Spleen (tissue), 11 donors: ENCODE data around the gene STRADA. TPM values are rescaled to one million over a fixed set of nuclear protein-coding genes. Genes with fewer than 3 reads are reported as not detected.

Experiments used
- DNase-seq: peaks from one replicate; pipeline ENCODE4 v3.0.0-alpha.2; 2020
- H3K27ac ChIP-seq, 8 donors: fragments of 200-600 bp; sonication (generic) in 7 of 8; 1 replicate in 4 of 8; 2 replicates in 4 of 8; pipeline versions ENCODE4 v1.5.0 to v1.8.0; 2016 to 2021; ENCODE audit warnings: inconsistent platforms in 4 of 8, mild to moderate bottlenecking in 4 of 8, moderate library complexity in 1 of 8
- H3K27me3 ChIP-seq, 7 donors: fragments of 200-600 bp; sonication (generic) in 6 of 7; replicated peaks in 1 of 7; 1 replicate in 4 of 7; 2 replicates in 3 of 7; pipeline versions ENCODE4 v1.5.0 to v1.8.0; 2016 to 2021; ENCODE audit warnings: inconsistent platforms in 3 of 7, mild to moderate bottlenecking in 1 of 7
- H3K36me3 ChIP-seq, 6 donors: fragments of 200-600 bp; sonication (generic) in 5 of 6; 1 replicate in 4 of 6; 2 replicates in 2 of 6; pipeline versions ENCODE4 v1.5.0 to v1.8.0; 2016 to 2021; ENCODE audit warnings: inconsistent platforms in 2 of 6
- H3K4me1 ChIP-seq, 6 donors: fragments of 200-600 bp; sonication (generic) in 5 of 6; 1 replicate in 3 of 6; 2 replicates in 3 of 6; pipeline versions ENCODE4 v1.5.0 to v1.8.0; 2016 to 2021; ENCODE audit warnings: inconsistent platforms in 3 of 6
- H3K4me3 ChIP-seq, 8 donors: fragments of 200-600 bp; sonication (generic) in 7 of 8; 1 replicate in 4 of 8; 2 replicates in 4 of 8; pipeline versions ENCODE4 v1.5.0 to v1.8.0; 2016 to 2021; ENCODE audit warnings: inconsistent platforms in 4 of 8, mild to moderate bottlenecking in 4 of 8, moderate library complexity in 2 of 8
- H3K9me3 ChIP-seq, 8 donors: fragments of 200-600 bp; sonication (generic) in 7 of 8; 1 replicate in 4 of 8; 2 replicates in 4 of 8; pipeline versions ENCODE4 v1.5.0 to v1.8.0; 2016 to 2021; ENCODE audit warnings: inconsistent platforms in 4 of 8
- CTCF ChIP-seq, 11 experiments: fragments of 200-600 bp in 7 of 11; fragments of 450-650 bp in 4 of 11; sonication (generic) in 4 of 11; IDR thresholded peaks in 8 of 11; conservative IDR thresholded peaks in 3 of 11; 1 replicate in 7 of 11; 2 replicates in 4 of 11; pipeline versions ENCODE4 v1.4.0 to v1.8.0; 2016 to 2021; ENCODE audit warnings: antibody characterized with exemption in 11 of 11, inconsistent platforms in 4 of 11, mild to moderate bottlenecking in 1 of 11
- POLR2A ChIP-seq, 3 donors: fragments of 450-650 bp; IDR thresholded peaks; one replicate each; pipeline ENCODE4 v1.5.1; 2017; ENCODE audit warnings: antibody characterized with exemption in 3 of 3, mild to moderate bottlenecking in 1 of 3
- POLR2AphosphoS5 ChIP-seq, 3 donors: sonication (generic); formaldehyde crosslinking; IDR thresholded peaks; one replicate each; pipeline ENCODE4 v1.5.1; 2017; ENCODE audit warnings: antibody characterized with exemption in 3 of 3
- WGBS, 5 donors: extraction: QIAGEN DNeasy Blood & Tissue Kit in 3 of 5; methylation state at CpG; one replicate each; pipeline versions ENCODE4 v1.1.5 to v1.1.7; 2013 to 2018; 5-methylcytosine and 5-hydroxymethylcytosine counted together
- intact Hi-C: fragments of 100-400 bp; cut with DNase I; formaldehyde crosslinking; loops from one replicate; pipeline ENCODE4 v1.15.0; 2023; ENCODE audit warnings: low total_unique reads
- polyA plus RNA-seq, 3 donors: library from polyadenylated mRNA; stranded (reverse); fragments of 200-250 nt; gene quantifications; one replicate each; pipeline ENCODE4 v1.2.1, GENCODE V29; 2013
- total RNA-seq, 7 donors: library from RNA; depleted of rRNA in 3 of 7; stranded (reverse); fragments of >200 nt in 3 of 7; fragmentation: NEBNext Ultra II Directional in 4 of 7; extraction: Animal tissue kit (Norgen Biotek cat#: 25700) in 4 of 7; gene quantifications; one replicate each; pipeline versions ENCODE4 v1.1.0 to v1.2.1, GENCODE V29; 2016 to 2021
- donor health status: healthy with polysubstance abuse.
- donor health status: DM: no; HTN: no; CAD: no; lungs with moderate emphysema.
- donor health status: DM: no; HTN: no; CAD: no.
- donor health status: Bipolar disorder and iron deficiency.
- donor health status: healthy.
- donor health status: DM: no; HTN: no; CAD: no.
- donor health status: DM: yes; HTN: yes; CAD: no.

The STRADA gene
- total and polyA plus RNA-seq, 10 donors = 20.5 to 72.0 (median 49.6) TPM

- H3K27ac ChIP-seq = peak overlapping the region; percentile 24 to 92 (median 82)
- intact Hi-C loops = no loop called here
- H3K9me3 ChIP-seq = no peaks in the 10 kb centered on the region
- H3K4me1 ChIP-seq = peaks cover 12 to 61% (median 31%) of the 10 kb centered on the region in 6 donors
- H3K27me3 ChIP-seq = no peaks in the 10 kb centered on the region
- 14 to 25% (median 16%) methylated on average over 5 of the region's 5 CpGs for WGBS, 5 donors
- DNase-seq = peak; percentile 78
- peaks cover 5 to 95% (median 40%) of the 10 kb centered on the region in 6 donors for H3K36me3 ChIP-seq
- peak overlapping the region in 1 of 8 donors; percentile 30 for H3K4me3 ChIP-seq
- peak in 1 of 3 donors; percentile 83 for TF ChIP-seq POLR2AphosphoS5 (IDR thresholded peaks at IDR 0.05)
- no peak for TF ChIP-seq POLR2A (IDR thresholded peaks at IDR 0.05)
- TF ChIP-seq CTCF (IDR thresholded peaks at IDR 0.05 in 8 of 11, conservative IDR thresholded peaks at IDR 0.05 in 3 of 11) = peak in 3 of 11 experiments; percentile 11 to 16 (median 11)
Observed at GRCh38 chr17:63665527-63666214, 75.9 kb downstream of the STRADA start.

DNA sequence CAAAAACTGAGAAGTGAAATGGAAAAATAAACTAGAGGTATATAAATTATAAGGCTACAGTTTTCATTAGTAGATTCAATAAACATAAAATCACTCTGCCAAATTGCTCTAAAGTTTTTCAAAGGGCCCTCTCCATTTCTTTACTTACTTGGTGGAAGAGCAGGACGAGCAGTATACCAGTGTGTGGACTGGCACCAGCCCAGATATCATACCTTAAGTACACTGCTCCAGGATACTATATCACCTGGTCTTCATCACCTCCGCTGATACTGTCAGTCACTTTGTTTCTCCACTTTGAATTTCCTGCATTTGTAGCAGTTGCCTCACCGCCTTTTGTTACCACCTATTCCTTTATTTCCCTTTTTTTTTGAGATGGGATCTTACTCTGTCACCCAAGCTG is 81.7 kb downstream of the STRADA start:
- Histone ChIP-seq H3K36me3 (peaks cover 0 to 98% (median 48%) of the 10 kb centered on the region in 6 donors), H3K4me3 (no peak overlapping the region), H3K27me3 (no peaks in the 10 kb centered on the region), H3K27ac (peak overlapping the region in 2 of 8 donors; percentile 30 to 32), H3K9me3 (no peaks in the 10 kb centered on the region), H3K4me1 (peaks cover under 1 to 49% (median 8%) of the 10 kb centered on the region in 6 donors)
- TF ChIP-seq POLR2AphosphoS5 (IDR thresholded peaks at IDR 0.05) (no peak), POLR2A (IDR thresholded peaks at IDR 0.05) (no peak), CTCF (IDR thresholded peaks at IDR 0.05 in 8 of 11, conservative IDR thresholded peaks at IDR 0.05 in 3 of 11) (no peak)
- no peak for DNase-seq
- WGBS, 5 donors = 70 to 94% (median 83%) methylated on average over 3 of the region's 3 CpGs
- intact Hi-C loops = no loop called here

DNA sequence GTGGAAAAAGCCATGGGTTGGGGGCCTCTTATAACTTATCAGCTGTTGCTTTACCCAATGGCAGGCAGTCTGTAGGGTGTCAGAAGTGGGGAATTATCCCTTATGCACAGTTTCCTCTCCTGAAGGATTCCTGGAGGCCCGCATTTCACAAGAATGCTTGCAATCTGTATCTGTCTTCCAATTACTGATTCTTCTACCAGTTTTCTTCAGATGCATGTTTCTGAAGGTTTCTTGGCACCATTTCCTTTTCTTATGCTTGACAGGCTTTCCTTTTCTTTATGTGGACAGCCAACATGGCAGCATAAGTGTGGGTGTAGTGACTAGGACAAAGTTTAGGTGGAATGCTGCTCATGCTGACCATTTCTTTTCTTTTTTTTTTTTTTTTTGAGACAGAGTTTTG is 83.2 kb downstream of the STRADA start:
- Histone ChIP-seq H3K4me3 (no peak overlapping the region), H3K27me3 (no peaks in the 10 kb centered on the region), H3K4me1 (peaks cover 0 to 50% (median 10%) of the 10 kb centered on the region in 6 donors), H3K9me3 (no peaks in the 10 kb centered on the region), H3K36me3 (peaks cover 0 to 100% (median 60%) of the 10 kb centered on the region in 6 donors), H3K27ac (no peak overlapping the region)
- WGBS, 5 donors = 53 to 97% (median 89%) methylated on average over 1 of the region's 1 CpG
- intact Hi-C loops = no loop called here
- TF ChIP-seq POLR2A (IDR thresholded peaks at IDR 0.05) = no peak
- no peak for TF ChIP-seq POLR2AphosphoS5 (IDR thresholded peaks at IDR 0.05)
- no peak for TF ChIP-seq CTCF (IDR thresholded peaks at IDR 0.05 in 8 of 11, conservative IDR thresholded peaks at IDR 0.05 in 3 of 11)
- no peak for DNase-seq

DNA sequence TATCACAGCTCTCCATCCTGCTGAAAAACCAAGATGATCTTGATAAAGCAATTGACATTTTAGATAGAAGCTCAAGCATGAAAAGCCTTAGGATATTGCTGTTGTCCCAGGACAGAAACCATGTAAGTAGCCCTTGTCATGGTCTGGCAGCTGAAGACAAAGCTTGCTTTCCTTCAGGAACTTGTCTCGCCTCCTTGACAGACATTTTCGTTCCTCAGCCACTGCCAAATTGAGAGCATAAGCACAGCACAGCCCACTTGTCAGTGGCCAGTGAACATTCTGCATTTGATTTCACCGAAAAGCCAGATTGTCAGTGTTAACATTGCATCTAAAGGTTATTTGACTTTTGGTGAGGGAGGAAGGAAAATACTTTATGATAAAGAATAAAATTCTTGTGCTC is 83.8 kb downstream of the STRADA start:
- WGBS, 5 donors = 89 to 97% (median 93%) methylated on average over 3 of the region's 3 CpGs

More for the DNA sequence above, 83.8 kb downstream of the STRADA start:
- intact Hi-C loops = no loop called here
- no peak overlapping the region for H3K27ac ChIP-seq
- H3K27me3 ChIP-seq = no peaks in the 10 kb centered on the region
- TF ChIP-seq POLR2AphosphoS5 (IDR thresholded peaks at IDR 0.05) = no peak
- TF ChIP-seq CTCF (IDR thresholded peaks at IDR 0.05 in 8 of 11, conservative IDR thresholded peaks at IDR 0.05 in 3 of 11) = no peak
- H3K4me1 ChIP-seq = peaks cover 0 to 49% (median 10%) of the 10 kb centered on the region in 6 donors
- H3K36me3 ChIP-seq = peaks cover under 1 to 100% (median 65%) of the 10 kb centered on the region in 6 donors
- H3K9me3 ChIP-seq = no peaks in the 10 kb centered on the region
- DNase-seq = no peak
- no peak overlapping the region for H3K4me3 ChIP-seq
